SU-DHL-6 (cell line): Measurements from ENCODE around the gene PIP5K1B.

Source experiments
- EZH2phosphoT487 ChIP-seq: fragments of 200-600 bp; sonication (generic), shearing (Covaris generic); conservative IDR thresholded peaks from 2 replicates; pipeline ENCODE4 v1.6.1; 2018; ENCODE audit warnings: mild to moderate bottlenecking, antibody characterized with exemption, low read length, moderate library complexity, mixed read lengths
- TF ChIP-seq, protein P1 (sequence below): fragments of 200-600 bp; sonication (generic); IDR thresholded peaks from one replicate; pipeline ENCODE4 v1.5.1; 2017; ENCODE audit warnings: antibody characterized with exemption, mild to moderate bottlenecking, low read length, moderate library complexity; ENCODE audit not compliant: insufficient read depth, poor library complexity, severe bottlenecking

DNA sequence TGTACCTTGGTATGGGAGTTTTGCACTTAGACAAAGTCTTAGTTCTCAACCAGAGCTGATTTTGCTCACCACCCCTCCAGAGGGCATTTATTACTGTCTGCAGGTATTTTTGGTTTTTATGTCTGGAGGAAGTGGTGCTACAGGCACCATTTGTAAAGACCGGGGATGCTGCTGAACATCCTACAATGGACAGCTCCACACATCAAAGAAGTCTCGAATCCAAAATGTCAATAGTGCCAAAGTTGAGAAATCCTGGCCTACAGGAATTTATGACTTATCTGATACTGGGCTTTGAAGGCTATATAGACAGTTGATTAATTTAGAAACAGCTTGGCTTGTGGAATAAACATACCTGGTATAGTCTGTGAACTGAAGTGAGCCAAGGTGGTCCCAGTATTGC lies 137.5 kb downstream of the PIP5K1B start:
- TF ChIP-seq, protein P1, sequence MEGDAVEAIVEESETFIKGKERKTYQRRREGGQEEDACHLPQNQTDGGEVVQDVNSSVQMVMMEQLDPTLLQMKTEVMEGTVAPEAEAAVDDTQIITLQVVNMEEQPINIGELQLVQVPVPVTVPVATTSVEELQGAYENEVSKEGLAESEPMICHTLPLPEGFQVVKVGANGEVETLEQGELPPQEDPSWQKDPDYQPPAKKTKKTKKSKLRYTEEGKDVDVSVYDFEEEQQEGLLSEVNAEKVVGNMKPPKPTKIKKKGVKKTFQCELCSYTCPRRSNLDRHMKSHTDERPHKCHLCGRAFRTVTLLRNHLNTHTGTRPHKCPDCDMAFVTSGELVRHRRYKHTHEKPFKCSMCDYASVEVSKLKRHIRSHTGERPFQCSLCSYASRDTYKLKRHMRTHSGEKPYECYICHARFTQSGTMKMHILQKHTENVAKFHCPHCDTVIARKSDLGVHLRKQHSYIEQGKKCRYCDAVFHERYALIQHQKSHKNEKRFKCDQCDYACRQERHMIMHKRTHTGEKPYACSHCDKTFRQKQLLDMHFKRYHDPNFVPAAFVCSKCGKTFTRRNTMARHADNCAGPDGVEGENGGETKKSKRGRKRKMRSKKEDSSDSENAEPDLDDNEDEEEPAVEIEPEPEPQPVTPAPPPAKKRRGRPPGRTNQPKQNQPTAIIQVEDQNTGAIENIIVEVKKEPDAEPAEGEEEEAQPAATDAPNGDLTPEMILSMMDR, result no peak
- no peak for TF ChIP-seq EZH2phosphoT487
